ENCODE data around the gene ATRAID.
A peak's percentile ranks its signal among the peaks of the same experiment; 100 is the strongest.

Gene ATRAID

DNA sequence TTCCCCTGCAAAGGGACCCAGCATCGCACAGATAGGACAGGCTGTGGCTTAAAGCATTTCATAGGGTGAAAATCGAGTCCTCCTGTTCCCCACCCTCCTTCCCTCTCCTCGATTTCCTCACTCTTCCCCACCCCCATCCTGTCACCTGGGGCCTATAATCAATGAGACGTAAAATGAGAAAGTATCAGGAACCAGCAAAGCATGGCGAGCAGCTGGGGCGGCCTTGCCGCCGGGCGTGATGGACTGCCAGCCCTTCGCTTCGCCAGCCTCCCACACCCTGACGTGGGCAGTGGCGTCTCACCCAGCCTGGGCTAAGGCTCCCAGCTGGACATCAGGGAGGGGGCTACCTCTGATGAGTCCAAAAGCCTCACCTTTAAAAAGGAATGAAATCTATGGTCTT, 39.9 kb downstream of the ATRAID start:
- DNase-seq: no peak

DNA sequence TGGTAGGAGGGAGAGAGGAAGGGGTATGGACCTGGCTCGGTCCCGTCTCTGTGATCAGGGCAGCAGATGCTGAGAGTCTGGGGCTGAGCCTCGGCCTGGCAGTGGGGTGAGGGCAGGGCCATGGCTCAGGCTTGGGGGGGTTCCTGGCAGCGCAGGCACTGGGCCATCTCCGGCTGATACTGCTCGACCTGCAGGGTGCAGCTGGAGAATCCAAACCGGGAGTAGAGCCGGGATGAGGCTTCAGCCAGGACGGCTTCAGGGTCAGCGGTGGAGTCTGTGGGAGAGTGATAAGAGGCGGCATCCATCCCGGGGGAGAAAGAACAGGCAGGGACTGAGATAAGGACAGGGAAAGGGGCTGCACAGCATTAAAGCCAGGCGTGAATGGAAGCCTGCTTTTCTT, 43.3 kb downstream of the ATRAID start:
- no peak for DNase-seq

DNA sequence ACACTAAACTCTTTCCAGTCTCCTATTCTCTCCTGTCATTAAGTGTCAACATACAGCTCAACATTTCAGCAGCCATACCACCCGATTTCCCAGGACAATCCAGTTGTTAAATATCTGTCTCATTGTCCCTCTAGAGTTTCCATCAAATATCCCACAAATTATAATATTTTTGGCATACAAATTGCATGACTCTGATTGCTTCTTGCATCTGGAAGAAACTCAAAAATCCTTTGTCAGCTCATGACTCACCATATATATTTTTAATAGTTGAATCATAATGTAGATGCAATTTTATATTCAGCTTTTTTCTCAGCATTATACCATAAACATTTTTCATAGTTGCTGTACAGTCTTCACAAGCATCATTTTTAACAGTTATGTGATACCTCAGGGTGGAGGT, 43.8 kb downstream of the ATRAID start:
- no peak for DNase-seq

DNA sequence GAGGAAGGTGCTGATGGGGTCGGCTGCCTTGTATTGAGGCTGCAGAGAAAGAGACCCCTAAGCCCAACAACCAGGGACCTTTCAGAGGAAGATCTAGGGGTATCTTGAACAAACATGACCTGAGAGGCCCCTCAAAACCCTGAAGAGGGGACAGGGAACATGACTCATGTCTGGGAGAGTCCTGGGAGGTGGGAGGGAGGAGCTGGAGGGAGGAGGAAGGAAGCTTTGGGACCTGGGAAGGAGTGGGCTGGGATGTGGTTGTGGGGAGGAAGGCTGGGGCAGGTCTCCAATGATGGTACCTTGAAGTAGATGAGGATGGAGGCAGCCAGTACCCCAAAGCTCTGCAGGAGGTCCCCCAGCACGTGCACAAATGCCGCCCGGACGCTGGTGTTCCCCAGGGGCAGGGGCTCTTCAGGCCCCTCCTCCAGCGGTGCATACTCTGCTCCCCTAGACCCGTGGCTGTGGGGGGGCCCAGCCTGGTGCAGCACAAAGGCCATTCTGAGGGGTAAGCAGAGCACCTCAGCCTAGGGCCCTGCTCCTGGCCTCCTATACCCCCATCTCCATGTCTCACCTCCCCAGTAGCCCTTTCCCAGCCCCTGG, 45.1 kb downstream of the ATRAID start:
- no peak for DNase-seq

DNA sequence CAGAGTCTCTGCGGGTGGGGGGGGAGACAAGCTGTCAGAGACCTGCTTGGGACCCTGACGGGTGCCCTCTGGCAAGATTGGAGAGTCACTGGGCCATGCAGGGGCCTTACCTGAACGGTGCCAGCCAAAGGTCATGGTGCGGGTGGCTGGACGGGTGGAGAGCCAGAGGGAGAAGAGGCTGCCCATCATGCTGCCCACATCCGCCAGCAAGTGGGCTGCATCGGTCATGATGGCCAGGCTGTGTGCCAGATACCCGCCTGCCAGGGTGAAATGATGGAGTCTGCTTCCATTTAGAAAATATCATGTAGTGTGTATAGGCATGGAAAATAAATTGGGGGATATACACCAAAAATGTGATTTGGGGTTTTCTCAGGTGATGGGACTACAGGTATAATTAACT, 46.2 kb downstream of the ATRAID start:
- no peak for DNase-seq

DNA sequence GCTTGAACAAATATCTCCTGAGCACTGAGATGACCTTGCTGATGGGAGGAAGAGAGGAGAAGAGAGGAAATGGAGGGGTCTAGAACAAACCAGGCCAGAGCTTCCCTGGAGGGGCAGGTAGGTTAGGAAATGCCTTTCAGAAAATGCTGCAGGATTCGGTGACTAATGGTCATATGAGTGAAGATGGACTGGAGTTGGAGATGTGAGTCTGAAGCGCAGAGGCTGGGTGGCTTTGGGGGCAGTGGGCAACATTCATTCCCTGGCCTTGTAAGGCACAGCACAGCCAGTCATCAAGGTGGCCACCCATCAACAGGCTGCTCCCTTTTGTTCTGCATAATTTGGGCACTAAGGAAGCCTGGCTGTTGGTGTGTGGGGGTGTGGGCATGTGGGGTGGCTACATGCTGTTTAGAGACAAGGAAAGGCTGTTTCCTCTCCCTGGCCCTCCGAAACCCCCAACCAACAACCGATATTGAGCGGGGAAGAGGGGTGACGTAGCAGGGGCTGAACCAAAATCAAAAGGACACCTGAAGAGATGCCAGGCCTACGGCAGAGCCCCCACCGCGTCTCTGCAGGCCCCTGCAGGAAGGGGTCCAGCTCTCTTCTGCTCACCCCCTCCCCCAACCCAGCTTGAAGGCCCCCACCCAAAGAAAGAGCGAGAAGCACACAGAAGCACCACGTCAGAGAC, 49.5 kb downstream of the ATRAID start:
- no peak for DNase-seq

DNA sequence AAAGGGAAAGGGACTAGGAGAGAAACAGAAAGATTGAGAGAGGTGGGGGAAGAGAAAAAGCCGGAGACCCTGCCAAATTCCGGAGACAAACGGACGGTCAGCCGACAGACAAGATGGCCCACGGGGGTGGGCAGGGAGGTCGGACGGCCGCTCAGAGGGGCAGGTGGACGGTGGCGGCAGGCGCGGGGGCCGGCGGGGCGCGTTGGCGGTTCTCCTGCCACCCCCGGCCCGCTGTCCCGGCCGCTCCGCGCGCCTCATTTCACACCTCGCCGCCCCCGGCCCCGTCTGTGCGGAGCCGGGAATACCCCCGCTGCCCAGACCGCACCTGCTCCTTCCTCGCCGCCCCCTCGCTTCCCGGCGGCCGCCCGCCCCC, 50.1 kb downstream of the ATRAID start:
- no peak for DNase-seq

DNA sequence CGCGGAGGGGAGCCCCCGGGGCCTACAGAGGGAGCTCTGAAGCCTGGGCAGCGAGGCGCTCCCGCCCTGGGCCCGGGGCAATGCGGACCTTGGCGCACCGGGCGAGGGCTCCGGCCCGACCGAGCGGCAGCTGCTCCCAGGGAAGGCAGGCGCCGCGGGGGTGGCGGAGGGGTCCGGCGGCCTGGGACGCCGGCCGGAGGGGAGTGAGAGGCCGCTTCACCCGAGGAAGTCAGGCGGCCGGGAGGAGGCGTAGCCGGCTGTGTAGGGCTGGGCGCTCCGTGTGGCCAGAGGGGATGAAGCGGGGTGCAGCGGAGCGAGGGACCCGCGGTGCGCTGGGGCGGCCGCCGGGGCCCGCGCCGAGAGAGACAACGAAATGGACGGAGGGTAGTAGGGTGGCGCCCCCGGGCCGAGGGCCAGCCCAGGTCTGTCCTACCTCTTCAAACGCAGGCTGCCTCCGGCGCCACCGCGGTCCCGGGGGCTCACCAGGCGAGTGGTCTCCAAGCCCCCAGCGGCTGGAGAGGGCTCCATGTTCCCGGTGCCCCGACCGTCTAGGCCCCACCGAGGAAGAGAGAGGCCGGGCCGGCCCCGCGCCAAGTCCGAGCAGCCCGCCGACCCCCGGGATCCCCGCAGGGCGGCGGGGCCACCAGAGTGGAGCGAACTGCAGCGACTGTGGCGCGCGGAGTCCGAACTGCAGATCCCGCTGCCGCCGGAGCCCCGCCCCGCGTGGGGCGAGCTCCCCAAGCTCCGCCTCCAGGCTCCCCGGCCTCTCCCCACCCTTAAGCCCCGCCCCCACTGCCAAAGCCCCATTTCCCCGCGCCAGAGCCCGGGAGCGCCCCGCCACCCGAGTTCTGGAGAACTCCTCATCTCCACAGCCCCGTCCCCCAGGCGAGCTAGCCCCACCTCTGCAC, 50.8 kb downstream of the ATRAID start, which contains the start of gene SLC30A3:
Gene SLC30A3 (minus strand): TSS at position 669 of the 908 bp plus-strand sequence. CDS start 141 bp downstream, at position 528.
- peak; percentile 49 for DNase-seq

DNA sequence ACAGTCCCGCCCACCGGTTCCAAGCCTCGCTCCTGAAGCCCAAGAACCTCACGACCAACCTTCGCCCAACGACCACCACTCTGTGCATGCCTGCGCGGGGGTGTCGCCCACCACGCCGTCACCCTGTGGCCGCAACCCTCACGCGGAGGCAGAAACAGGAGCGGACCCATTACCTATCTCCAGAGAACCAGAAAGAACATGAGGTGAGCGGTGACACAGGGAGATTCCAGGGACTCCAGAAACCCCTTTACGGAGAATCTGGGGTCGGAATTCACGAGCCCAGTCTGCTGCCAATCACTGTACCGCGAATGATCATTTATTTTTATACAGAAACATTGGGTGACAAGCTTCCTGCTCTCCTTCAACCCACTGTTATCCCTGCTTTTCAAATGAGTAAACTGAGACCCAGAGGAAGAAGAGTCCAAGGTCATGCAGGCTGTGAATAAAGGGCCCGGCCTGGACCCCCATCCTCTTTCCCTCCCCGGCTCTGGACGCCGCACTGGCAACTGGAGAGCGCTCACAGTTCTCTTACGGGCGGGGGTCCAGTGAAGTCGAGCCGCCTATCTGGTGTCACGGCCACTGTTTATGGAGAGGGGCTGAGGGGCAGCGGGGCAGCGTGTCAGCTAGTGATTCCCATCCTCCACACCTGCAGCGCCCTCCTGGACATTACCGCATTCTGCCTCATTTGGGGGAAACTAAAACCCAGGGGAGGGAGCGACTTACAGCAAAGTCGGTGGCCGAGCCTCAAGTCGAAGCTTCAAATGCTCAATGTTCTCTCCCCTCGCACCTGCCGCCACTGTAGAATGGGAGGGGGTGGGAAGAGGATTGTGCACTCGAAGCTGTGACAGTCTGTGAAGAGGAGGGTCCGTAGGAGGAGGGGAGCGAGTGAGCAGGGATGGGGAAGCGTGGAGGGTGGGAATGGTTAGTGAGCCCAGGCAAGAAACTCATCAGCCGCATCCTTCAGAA, 51.7 kb downstream of the ATRAID start:
- peak; percentile 25 for DNase-seq

DNA sequence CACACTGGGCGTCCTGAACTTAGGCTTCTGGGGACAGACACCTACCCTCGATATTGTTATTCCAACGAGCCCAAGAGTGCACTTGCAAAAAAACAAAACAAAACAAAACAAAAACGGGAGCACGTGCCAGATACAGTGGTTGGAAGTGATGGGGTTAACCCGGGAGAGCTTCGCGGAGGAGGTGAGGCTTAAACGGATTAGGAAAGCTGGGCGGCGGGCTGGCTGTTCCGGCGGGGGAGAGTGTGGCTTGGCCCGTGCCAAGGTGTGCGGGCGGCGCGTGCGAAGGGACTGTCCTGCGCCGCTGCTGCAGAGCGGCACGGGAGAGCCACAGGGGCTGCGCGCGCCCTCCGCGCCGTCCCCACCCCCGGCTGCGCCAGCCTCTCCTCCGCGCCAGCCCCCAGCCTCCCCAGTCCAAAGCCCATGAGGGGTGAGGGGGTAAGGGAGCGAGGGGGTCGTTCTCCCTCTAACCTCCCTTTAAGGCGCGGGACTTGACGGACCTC, 52.5 kb downstream of the ATRAID start:
- no peak for DNase-seq

DNA sequence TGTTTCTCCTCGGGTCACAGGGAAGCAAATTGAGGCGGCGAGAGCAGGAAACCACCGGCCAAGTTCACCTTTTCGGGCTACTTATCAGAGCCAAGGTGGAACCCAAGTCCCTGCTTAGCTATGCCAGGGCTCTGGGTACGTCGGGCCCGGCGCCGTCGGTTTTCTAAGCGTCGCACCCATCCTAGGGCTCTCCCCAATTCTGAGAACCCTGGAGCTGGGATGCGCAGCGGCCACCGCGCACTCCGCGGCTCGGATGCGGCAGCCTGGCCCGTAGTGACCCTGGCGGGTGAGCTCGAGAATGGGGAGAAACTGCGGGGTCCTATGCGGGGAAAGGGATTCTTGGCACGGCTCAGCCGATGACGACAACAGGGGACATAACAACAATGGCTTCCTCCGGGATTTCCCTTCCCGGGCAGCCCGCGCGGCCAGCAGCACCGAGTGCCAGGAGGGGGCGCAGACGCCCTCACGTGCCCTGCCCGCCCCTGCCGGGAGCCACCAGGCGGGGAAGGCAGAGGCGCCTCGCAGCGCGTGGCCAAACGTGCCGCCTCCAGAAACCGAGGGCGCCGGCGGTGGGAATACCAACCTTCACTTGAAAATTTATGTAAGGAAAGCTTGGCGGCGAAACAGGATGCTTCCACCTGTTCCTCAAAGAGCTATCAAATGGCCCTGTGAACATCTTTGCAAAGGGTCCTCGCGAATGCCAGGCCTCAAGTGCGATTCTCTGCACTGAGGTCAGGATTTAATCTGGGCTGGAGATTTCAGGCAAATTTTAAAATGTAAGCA, 53.1 kb downstream of the ATRAID start:
- DNase-seq: peak; percentile 33

DNA sequence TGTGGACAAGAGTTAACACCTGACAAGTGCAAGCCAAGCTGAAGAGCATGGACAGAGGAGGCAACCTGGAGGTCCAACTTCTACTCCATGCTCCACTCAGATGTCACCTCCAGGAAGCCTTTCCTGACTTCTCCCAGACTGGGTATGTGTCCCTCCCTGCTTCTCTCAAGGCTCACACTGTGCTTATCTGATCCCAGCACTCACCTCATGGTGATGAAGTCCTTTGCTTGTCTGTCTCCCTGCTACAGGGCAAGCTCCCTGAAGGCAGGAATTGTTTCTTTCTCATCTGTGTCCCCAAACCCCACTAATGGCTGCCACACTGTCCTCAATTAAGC, 53.7 kb downstream of the ATRAID start:
- DNase-seq: no peak
